ENCODE measurements around the gene ANAPC1. TPM values are rescaled to one million over a fixed set of nuclear protein-coding genes. Genes with fewer than 3 reads are reported as not detected.
"Not testable (repeated sequence)": the region's sequence is repeated elsewhere in the genome, so short reads cannot be mapped to it uniquely, and the experiment has no call there.

ANAPC1 gene
- total RNA-seq, 1 donor from 2014 or later = 17.0 TPM

DNA sequence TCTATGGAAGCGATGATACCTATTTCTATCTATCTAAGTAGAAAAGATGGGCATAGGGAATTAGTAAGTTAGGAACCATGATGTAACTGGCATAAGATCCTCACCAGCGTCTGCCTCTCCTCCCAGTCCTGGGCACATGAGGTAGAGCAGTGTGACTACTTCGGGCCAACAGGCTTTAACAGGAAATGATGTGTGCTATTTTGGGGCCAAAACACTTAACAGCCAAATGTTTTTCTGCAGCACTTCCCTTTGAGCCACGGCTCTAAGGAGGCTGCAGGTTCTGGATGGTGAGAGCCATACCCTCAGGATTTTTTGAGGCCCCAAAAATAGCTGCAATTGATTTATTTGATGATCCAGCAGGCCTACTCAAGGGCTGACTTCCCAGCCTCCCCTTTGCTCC, 116.9 kb downstream of the ANAPC1 start:
- H3K36me3 ChIP-seq; H3K27me3 ChIP-seq (ENCODE audit: low read depth); H3K9me3 ChIP-seq (replicated peaks); H3K4me3 ChIP-seq; H3K4me1 ChIP-seq; intact Hi-C loops (cut with micrococcal nuclease); DNase-seq; H3K27ac ChIP-seq (replicated peaks): not testable (repeated sequence)

DNA sequence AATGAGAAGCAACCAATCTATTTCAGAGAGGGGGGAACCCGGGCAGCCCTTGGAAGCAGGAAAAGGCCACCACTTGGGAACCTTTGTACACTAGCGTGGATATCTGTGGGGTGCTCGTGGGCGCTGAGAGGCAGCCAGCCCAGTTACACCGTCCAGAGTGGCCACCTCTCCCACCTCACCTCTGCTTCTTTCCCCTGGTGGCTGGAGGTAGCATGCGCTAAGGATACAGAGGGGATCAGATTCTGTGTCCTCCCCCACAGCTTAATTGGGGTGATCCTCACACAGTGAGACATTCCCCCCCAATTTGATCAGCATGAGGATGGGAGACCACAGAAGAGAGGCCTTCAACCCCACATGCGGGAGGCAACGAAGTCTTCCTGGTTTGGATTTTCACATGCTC, 117.7 kb downstream of the ANAPC1 start:
- H3K27me3 ChIP-seq (ENCODE audit: low read depth); intact Hi-C loops (cut with micrococcal nuclease): not testable (repeated sequence)

DNA sequence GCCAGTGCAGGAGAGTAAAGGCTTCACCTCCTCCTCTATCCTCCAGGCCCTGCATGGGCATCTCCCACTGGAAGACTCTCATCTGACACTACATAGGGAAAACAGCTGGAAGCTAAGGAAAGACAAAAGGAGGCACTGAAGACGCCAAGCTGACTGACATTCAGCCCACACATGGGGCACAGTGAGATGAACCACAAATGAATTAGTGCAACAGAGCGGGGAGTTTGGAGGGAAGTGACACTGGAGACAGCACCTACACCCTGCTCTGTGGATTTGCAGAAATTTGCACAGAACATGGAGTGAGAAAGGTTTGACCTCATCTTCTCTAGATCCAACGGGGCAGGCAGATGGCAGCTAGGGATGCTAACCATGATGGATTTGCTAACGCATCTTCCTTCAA, 119.8 kb downstream of the ANAPC1 start:
- H3K4me3 ChIP-seq; intact Hi-C loops (cut with micrococcal nuclease); H3K4me1 ChIP-seq; H3K27me3 ChIP-seq (ENCODE audit: low read depth); DNase-seq; H3K27ac ChIP-seq (replicated peaks); H3K36me3 ChIP-seq; H3K9me3 ChIP-seq (replicated peaks): not testable (repeated sequence)

More for the DNA sequence above, 117.7 kb downstream of the ANAPC1 start:
- not testable (repeated sequence) for H3K9me3 ChIP-seq (replicated peaks); H3K27ac ChIP-seq (replicated peaks); DNase-seq; H3K4me1 ChIP-seq; H3K4me3 ChIP-seq; H3K36me3 ChIP-seq

DNA sequence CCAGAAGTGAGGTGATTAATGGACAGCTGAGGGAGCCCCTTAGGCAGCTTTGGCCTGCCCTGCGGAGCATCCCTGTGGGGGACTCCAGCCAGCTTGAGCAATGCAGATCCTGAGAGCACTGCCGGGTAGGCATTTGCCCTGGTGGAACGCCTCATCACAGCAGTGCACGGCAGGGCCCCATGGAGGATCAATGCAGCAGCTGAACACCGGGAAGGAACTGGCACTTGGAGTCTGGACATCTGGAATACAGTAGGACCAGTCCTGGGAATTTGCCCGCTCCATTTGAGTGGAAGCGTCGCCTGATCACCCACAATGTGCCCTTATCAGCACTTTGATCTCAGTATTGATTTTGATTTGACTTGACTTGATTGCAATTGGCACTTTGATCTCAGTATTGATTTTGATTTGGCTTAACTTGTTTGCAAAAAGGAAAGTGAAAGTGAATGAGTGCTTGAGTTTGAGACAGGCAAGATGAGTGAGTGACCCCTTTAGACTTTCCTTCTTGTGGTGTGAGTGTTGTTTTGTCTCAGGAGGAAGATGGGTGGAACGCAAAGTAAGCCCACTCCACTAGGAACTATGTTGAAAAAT, 123.2 kb downstream of the ANAPC1 start:
- H3K27ac ChIP-seq (replicated peaks); H3K27me3 ChIP-seq (ENCODE audit: low read depth); H3K9me3 ChIP-seq (replicated peaks); DNase-seq; H3K4me3 ChIP-seq; H3K36me3 ChIP-seq; H3K4me1 ChIP-seq; intact Hi-C loops (cut with micrococcal nuclease): not testable (repeated sequence)

DNA sequence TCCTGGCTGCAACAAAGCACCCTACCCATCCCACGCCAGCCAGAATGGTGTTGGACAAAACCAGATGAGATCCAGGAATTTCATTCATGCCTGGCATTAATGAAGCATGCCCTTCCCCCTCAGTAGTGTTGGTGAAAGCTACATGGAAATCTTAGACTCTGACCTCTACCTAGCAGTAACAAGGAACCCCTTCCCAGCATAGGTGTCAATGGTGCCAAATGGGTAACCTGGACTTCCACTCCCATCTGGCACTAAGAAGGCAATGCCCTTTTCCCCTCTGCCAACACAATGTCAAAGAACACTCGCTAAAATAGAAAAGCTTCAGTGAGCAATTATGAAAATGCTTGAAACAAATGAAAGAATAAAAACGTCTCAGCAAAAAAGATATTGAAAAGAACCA, 131.5 kb downstream of the ANAPC1 start:
- H3K27me3 ChIP-seq (ENCODE audit: low read depth); H3K4me1 ChIP-seq; H3K27ac ChIP-seq (replicated peaks); DNase-seq; H3K9me3 ChIP-seq (replicated peaks); H3K36me3 ChIP-seq; H3K4me3 ChIP-seq; intact Hi-C loops (cut with micrococcal nuclease): not testable (repeated sequence)

DNA sequence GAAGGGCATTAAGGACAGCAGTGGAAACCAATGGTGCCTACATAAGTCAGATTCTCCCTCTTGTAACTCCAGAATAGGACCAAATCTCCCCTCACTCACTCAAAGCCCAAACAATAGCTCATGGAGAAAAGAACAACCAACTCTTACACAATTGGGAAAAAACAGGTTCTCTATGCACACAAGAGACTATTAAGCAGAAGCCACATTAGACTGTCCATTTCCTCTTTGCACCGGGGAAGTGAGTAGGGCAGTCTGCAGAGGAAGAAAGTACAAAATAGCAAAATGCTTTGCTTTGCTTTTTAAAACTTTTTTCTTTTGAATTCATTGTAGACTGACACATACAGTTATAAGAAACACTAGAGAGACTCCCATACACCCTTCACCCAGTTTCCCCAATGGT, 133.4 kb downstream of the ANAPC1 start:
- DNase-seq; H3K9me3 ChIP-seq (replicated peaks); H3K27me3 ChIP-seq (ENCODE audit: low read depth); H3K27ac ChIP-seq (replicated peaks); intact Hi-C loops (cut with micrococcal nuclease); H3K4me3 ChIP-seq; H3K36me3 ChIP-seq; H3K4me1 ChIP-seq: not testable (repeated sequence)

DNA sequence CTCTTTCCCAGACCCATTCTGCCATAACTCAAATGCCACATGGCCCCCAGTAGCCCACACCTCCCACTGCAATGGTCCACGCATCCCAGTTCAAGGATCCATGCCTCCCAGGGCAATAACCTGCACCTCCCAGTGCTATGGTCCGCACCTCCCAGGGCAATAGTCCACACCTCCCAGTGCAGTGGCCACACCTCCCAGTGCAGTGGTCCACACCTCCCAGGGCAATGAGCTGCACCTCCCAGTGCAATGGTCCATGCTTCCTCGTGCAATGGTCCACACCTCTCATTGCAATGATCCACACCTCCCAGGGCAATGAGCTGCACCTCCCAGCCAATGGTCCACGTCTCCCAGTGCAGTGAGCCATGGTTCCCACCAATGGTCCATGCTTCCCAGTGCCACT, 135.6 kb downstream of the ANAPC1 start:
- H3K4me3 ChIP-seq; H3K27ac ChIP-seq (replicated peaks); H3K27me3 ChIP-seq (ENCODE audit: low read depth); DNase-seq; H3K36me3 ChIP-seq; H3K9me3 ChIP-seq (replicated peaks); H3K4me1 ChIP-seq; intact Hi-C loops (cut with micrococcal nuclease): not testable (repeated sequence)

DNA sequence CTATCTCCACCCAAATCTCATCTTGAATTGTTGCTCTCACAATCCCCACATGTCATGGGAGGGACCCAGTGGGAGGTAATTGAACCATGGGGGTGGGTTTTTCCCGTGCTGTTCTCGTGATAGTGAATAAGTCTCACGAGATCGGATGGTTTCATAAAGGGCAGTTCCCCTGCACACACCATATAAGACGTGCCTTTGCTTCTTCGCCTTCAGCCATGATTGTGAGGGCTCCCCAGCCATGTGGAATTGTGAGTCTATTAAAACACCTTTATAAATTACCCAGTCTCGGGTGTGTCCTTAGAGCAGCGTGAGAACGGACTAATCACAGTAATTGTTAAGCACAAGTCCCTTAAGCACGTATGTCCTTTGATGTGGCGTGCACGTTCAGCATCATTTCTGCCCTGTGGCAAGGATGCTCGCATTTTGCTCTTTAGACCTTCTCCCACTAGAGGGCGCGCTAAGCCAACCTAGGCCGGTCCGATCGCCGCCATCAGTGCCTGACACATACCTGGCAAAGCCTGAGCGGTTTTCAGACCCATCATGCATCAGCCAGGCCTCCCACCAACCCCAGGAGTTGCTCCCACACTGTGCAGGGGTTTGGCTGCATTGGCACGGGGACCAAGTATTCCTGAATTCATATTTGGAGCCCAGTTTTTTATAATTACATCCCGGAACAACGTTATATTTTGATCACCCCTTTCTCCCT, 136.4 kb downstream of the ANAPC1 start:
- H3K36me3 ChIP-seq; H3K27ac ChIP-seq (replicated peaks); H3K9me3 ChIP-seq (replicated peaks); intact Hi-C loops (cut with micrococcal nuclease); H3K27me3 ChIP-seq (ENCODE audit: low read depth); H3K4me3 ChIP-seq; H3K4me1 ChIP-seq: not testable (repeated sequence)
- TF ChIP-seq, protein P1, sequence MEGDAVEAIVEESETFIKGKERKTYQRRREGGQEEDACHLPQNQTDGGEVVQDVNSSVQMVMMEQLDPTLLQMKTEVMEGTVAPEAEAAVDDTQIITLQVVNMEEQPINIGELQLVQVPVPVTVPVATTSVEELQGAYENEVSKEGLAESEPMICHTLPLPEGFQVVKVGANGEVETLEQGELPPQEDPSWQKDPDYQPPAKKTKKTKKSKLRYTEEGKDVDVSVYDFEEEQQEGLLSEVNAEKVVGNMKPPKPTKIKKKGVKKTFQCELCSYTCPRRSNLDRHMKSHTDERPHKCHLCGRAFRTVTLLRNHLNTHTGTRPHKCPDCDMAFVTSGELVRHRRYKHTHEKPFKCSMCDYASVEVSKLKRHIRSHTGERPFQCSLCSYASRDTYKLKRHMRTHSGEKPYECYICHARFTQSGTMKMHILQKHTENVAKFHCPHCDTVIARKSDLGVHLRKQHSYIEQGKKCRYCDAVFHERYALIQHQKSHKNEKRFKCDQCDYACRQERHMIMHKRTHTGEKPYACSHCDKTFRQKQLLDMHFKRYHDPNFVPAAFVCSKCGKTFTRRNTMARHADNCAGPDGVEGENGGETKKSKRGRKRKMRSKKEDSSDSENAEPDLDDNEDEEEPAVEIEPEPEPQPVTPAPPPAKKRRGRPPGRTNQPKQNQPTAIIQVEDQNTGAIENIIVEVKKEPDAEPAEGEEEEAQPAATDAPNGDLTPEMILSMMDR (IDR thresholded peaks at IDR 0.05; ENCODE audit: borderline replicate concordance) = peak; percentile 61
- DNase-seq = peak; percentile 28

DNA sequence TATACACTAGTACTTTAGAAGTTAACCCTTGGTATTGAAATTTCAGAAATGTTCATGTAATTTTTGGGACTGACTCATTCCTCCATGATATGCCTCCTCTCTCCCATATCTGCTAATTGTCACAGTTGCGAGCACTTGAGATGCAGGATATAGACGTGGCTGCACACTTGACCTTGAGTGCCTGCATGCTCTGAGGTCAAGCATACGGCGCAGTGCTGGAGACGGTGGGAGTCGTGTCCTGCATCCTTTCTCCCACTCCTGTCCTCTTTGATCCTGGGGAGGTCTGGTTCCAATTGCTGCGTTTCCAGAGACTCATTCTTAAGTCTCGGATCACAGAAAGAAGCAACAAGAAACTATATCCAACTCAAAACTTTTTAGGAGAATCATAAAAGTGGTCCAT, 139.2 kb downstream of the ANAPC1 start:
- H3K36me3 ChIP-seq; intact Hi-C loops (cut with micrococcal nuclease); DNase-seq; H3K9me3 ChIP-seq (replicated peaks); H3K27ac ChIP-seq (replicated peaks); H3K27me3 ChIP-seq (ENCODE audit: low read depth); H3K4me3 ChIP-seq; H3K4me1 ChIP-seq: not testable (repeated sequence)

DNA sequence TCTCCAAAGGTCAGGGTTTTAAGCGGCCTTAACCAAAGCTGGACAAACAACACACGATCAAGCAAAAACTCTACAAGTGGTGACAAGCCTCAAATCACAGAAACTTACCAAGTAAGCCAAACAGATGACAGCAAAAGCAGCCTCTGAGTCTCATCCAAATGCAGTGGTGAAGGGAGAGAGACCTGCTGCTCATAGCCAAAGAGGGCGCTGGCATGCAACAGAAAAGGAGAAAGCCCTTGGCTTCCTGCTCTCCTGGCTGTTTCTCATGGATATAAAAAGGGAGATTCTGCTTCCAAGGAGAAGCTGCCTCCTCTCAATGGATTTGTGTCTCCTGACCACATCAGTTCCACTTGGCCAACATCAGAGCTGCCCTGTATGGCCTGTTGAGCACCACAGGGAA, 142.5 kb downstream of the ANAPC1 start:
- not testable (repeated sequence) for DNase-seq

More for the DNA sequence above, 142.5 kb downstream of the ANAPC1 start:
- H3K4me1 ChIP-seq; H3K27ac ChIP-seq (replicated peaks); H3K4me3 ChIP-seq; H3K9me3 ChIP-seq (replicated peaks); intact Hi-C loops (cut with micrococcal nuclease); H3K27me3 ChIP-seq (ENCODE audit: low read depth); H3K36me3 ChIP-seq: not testable (repeated sequence)
